HG03025 (cell line): Measurements from ENCODE around the gene TECPR2.
A peak's percentile ranks its signal among the peaks of the same experiment; 100 is the strongest.
"Not testable (repeated sequence)": the region's sequence is repeated elsewhere in the genome, so short reads cannot be mapped to it uniquely, and the experiment has no call there.

ENCODE experiments used
- ATAC-seq: cut with Tn5 transposase; IDR thresholded peaks from one replicate; pipeline ENCODE4 v1.9.1; 2021; ENCODE audit warnings: mild to moderate bottlenecking, moderate library complexity; ENCODE audit not compliant: unreplicated experiment, low FRiP score

The TECPR2 gene

DNA sequence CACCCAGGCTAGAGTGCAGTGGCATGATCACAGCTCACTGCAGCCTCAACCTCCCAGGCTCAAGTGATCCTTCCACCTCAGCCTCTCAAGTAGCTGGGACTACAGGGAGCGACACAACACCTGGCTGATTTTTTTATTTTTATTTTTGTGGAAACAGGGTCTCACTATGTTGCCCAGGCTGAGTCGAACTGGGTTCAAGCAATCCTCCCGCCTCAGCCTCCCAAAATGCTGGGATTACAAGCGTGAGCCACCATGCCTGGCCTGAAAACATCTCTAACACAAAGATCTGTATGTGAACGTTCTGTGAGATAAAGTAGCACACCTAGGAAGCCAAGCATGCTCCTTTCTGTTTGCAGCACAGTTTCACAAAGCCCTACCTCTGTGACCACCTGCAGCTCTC lies 157.0 kb downstream of the TECPR2 start:
- not testable (repeated sequence) for ATAC-seq

DNA sequence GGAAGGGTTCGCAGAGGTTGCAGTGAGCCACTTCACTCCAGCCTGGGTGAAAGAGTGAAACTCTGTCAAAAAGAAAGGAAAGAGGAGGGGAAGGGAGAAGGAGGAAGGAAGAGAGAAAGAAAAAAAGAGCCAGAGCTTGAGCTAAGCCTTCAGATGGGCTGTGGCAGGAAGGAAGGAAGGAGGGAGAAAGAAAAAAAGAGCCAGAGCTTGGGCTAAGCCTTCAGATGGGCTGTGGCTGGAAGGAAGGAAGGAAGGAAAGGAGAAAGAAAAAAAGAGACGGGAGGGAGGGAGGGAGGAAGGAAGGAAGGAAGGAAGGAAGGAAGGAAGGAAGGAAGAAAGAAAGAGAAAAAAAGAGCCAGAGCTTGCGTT lies 160.4 kb downstream of the TECPR2 start:
- no peak for ATAC-seq

DNA sequence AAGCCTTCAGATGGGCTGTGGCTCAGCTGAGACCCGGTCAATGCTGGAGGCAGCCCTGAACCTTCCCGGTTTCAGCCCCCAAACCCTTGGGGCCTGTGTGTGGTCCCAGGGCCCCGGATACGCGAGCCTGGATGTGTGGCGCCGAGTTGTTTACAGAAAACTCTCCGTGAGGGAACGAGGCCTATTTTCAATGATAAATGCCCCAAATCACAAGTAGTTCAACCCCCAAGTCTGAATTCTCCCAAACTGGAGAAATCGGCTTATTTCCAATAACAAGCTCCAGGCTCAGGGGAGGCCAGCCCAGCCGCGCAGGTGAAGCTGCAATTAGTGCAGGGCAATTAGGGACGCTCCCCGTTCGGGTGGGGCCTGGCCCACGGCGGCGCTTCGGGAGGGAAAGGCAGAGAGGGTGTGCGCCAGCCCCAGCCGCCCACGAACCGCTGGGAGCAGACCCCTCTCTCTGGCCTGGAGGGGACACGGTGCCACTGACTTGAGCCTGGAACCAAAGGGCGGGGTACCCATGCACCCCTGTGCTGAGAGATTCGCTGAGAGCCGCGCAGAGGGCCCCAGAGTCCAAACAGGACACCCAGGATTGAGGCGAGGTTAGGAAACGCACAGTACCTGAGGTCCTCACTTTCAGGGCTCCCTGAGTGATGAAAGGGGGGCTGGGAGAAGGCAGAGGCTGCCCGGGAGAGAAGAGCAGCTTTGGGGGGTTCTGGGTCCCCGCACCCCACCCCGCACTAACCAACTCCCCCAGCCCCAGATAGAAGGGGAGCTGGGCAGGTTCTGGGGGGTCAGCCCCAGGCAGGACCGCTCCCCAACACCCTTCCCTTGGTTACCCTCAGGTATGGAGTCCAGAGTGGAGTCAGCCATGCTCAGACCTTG lies 161.1 kb downstream of the TECPR2 start:
- ATAC-seq: peak; percentile 15

DNA sequence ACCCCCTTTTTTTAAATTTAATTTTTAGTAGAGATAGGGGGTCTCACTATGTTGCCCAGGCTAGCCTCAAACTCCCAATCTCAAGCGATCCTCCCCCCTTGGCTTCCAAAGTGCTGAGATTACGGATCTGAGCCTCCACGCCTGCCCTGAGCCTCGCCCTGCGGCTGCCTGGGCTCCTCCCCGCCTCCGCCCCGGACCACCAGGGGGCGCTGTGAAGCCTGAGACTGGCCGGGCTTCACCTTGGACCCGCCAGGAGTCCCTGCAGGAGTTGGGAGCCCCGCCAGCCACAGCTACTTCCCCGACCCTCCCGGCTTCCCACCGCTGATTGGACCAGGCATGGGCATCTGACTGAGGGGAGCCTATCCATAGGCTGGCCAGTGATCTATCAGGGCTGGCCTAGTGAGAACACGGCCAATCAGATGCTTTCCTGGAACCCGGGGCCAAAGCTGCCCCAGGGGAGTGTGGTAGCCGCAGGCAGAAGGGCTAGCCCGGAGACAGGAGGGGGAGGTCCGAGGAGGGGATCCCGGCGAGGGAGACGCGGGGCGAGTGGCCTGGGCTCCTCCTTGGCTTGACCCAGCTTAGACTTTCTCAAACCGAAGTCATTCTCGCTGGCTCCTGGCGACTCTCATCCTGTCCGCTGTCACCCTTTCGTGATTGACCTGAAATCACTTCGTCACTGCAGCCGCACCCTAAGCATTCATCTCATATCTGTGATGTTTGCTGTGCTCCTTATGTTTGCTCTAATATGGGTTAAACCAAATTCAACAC lies 161.9 kb downstream of the TECPR2 start:
- peak; percentile 92 for ATAC-seq

DNA sequence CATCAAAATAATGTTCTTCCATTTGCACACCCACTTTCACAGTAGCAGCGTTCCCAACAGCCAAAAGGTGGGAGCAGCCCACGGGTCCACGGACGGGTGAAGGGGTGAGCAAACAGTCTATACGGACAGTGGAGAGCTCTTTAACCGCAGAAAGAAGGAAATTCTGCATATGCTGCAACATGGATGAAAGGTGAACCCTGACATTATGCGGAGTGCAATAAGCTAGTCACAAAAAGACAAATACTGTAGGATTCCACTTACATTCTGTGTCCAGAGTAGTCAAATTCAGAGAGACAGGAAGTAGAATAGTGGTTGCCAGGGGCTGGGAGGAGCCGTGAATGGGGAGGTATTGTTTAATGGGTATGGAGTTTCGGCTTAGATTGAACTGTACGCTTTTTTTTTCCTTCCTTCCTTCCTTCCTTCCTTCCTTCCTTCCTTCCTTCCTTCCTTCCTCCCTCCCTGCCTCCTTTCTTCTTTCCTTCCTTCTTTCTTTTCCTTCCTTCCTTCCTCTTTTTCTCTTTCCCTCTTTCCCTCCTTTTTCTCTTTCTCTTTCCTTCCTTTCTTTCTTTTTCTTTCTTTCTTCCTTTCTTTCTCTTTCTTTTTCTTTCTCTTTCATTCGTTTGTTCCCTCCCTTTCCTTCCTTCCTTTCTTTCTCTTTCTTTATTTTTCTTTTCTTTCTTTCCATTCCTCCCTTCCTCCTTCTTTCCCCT lies 162.6 kb downstream of the TECPR2 start:
- ATAC-seq: no peak

DNA sequence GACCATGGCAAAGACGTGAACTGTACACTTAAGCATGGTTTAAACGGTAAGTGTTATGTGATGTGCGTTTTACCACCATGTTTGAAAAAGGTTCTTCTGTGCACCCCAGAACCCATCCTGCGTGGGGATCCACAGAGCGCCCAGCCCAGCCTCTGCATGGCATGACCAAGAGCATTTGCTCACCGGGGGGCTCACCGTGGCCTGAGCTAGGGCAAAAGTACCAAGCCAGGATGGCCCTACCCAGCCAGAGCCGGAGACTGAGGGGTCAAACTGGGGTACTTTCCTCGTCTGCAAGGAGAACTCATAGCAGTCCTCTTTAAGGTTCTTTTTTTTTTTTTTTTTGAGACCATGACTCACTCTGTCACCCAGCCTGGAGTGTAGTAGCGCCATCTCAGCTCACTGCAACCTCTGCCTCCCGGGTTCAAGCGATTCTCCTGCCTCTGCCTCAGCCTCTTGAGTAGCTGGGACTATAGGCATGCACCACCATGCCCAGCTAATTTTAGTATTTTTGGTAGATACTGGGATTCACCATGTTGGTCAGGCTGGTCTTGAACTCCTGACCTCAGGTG lies 163.3 kb downstream of the TECPR2 start:
- ATAC-seq: no peak

DNA sequence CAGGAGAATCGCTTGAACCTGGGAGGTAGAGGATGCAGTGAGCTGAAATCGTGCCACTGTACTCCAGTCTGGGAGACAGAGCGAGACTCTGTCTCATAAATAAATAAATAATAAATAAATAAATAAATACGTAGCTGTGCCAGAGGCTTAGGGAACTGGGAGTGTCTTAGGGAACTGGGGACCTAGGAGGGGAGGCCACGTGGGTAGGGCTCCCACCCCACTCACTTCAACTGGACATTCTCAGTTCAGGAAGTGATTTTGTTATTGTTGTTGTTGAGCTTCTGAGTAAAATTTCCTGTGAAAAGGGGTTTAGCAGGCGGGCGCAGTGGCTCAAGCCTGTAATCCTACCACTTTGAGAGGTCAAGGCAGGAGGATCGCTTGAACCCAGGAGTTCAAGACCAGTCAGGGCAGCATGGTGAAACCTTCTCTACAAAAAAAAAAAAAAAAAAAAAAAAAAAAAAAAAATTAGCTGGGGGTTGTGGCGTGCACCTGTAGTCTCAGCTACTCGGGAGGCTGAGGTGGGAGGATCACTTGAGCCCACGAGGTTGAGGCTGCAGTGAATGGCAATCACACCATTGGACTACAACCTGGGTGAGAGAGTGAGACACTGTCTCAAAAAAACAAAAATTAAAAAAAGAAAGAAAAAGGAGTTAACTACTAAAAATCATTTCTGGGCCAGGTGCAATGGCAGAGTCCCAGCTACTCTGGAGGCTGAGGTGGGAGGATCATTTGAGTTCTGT lies 165.9 kb downstream of the TECPR2 start:
- ATAC-seq: no peak

DNA sequence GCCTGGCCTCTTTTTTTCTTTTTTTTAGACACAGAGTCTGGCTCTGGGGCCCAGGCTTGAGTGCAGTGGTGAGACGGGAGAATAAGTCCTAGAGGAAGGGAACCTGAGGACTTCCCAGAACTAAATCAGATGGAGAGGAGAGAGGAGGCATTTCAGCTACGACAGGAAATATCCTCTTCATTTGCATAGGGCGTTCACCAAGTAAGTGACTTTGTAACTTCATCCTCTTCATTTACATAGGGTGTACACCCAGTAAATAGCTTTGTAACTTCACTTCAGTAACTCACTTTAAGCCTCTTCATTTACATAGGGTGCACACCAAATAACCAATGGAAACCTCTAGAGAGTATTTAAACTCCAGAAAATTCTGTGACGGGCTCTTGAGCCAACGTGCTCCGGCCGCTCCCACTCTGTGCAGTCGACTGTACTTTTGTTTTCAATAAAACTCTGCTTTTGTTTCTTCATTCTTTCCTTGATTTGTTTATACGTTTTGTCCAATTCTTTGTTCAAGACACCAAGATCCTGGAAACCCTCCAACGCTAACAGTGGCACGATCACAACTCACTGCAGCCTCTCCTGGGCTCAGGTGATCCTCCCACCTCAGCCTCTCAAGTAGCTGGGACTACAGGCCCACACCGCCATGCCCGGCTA lies 168.2 kb downstream of the TECPR2 start:
- ATAC-seq: no peak

DNA sequence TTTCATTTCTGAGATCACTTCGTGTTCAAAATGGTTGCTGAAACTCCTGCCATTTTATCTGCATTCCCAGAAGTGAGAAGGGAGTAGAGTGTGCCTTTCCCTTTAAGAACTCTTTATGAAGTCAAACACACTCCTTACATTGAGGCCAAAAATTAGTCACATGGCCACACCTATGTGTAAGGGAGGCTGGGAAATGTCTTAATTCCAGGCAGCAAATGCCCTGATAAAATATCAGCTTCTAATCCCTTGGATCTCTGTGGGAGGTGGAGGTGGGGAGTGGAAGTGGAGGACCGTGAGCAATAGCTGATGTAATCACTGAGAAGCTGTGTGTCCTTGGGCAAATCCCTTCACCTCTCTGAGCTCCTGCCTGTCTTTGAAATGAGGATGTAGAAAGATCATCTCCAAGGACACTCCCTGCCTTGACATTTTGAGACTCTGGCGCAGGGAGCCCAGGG lies 169.5 kb downstream of the TECPR2 start:
- no peak for ATAC-seq

DNA sequence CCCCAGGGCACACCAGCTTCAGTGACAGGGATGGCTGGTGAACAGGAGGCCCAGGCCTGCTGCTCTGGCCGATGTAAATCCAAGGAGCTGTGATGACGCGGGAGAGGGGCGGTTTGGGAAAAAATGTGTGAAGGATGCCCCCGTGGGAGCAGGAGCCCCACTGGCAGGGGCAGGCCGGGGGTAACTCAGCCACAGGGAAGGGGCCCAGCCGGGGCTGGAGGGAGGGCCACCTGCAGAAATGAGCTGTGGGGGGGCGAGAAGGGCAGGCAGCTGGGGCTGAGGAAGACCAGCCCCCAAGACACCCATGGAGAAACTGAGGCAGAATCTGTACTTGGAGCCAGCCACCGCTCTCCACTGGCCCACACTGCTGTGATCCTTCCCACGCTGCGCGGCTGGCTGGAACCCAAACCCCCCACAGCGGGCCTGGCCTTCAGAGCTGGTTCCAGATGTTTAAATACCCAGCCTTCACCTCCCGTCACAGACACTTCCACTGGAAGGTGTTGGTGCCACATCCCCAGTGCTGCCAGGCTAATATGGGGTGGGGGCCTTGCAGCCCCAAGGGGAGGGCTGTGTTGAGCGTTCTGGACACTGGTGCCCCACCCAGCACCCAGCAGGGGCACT lies 175.3 kb downstream of the TECPR2 start:
- ATAC-seq: no peak

DNA sequence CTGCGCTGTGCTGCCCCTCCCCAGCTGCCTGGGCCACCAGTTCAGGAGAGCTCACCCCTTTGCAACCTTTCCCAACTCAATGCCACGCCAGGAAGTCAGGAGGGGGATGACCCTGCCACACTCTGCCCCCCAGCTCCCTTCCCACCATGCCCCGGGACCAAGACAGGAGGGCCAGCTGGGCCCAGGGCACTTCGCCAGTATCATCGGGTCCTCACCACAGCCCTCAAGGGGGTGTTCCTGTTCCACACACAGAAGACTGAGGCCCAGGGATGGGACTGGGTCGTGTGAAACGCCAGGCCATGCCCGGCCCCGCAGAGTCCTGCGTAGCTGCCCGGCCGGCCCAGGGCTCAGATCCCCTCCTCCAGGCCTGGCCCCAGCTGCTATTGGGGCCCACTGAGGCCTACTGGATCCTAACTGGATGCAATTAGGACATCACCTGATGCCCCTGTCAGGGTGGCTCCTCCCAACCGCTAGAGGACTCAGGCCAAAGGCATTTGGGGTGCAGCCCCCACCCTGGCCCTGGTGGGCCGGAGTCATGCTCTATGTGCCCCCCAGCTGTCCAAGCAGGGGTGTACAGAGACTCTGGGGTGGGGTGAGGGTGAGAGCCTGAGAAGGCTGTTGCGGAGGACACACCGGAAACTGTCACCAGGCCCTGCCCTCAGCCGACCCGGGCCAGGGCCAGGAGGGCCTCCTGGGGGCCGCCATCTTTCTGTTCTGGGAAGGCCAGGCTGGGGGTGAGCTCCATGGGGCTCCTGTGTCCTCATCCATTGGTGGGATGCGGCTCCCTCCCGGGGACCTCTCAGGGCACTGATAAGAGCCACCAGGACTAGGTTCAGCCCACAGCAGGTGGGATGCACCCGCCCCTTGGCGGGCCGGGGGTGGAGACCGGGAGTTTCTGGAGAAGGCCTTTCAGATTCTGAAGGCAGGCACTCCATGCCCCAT lies 176.1 kb downstream of the TECPR2 start:
- ATAC-seq: no peak

DNA sequence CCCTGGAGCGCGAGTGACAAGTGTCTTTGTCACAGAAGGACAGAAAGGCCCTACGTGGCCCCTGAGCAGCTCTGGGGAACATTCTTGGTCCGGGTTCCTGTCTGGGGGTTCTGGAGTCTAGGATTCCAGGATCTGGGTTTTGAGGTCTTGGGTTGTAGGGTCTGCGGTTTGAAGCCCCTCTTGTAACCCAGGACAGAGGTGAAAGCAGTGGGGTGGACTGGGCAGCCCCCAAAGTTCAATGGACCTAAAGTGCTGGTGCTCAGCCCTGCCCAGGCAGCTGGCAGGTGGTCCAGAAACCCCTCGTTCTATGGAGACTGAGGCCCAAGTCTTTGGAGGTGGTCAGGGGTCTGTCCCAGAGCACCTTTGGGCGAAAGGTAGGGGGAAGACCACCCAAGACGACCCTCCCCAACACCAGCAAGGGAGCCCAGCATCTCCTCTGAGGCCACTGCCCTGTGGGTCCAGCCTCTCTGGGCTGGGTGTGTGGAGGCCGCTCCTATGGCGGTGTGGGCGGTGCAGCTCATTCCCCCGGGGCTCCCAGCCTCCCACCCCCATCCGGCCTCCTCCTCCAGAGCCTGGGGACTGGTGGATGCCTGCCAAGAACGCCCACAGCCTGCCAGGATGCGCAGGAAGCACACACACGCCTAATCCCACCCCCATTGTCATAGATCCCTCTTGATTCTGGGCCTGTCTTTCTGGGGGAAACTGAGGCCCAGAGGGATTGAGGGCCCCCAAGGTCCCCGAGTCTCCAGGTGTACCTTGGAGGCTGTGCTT lies 177.0 kb downstream of the TECPR2 start:
- no peak for ATAC-seq

DNA sequence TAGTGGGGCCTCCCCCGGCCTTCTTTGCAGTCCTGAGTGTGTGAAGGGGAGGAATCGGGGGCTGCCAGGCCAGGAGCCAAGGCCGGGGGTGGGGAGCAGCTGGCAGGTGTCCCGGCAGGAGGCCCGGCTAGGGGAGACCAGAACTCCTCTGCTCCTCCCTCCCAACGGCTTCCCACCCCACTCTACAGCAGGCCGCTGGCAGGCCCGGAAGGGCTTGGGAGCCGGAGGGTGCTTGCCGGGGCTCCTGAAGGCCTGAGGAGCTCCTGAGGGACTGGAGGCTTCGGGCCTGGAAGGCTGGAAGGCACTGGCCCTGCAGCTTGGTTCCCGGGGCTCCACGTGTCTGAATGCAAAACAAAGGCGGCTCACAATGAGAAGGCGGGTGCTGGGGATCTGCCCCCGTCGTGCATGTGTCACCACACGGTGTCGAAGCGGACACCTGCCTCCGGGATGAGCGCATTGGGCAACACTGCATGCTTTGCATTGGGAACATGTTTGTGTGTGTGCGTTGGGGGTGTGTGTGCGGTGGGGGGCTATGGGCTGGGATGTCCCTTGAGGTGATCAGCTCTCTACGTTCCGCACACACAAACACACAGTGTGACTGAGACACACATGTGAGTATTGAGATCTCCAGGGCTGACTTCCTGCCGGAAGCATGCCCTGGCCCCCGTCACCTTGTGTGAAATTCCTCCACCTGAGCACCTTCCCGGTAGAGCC lies 177.7 kb downstream of the TECPR2 start:
- ATAC-seq: no peak

DNA sequence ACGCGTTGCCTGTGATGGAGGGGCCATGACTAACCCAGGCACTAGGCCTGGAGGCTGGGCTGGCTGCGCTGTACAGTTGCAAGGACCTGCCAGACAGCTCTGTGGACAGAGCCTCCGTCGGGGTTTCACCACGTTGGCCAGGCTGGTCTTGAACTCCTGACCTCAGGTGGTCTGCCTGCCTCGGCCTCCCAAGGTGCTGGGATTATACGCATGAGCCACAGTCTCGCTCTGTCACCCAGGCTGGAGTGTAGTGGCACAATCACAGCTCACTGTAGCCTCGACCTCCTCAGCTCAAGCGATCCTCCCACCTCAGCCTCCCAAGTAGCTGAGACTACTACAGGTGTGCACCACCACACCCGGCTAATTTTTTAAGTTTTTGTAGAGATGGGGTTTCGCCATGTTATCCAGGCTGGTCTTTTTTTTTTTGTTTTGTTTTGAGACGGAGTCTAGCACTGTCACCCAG lies 178.3 kb downstream of the TECPR2 start:
- ATAC-seq: not testable (repeated sequence)

DNA sequence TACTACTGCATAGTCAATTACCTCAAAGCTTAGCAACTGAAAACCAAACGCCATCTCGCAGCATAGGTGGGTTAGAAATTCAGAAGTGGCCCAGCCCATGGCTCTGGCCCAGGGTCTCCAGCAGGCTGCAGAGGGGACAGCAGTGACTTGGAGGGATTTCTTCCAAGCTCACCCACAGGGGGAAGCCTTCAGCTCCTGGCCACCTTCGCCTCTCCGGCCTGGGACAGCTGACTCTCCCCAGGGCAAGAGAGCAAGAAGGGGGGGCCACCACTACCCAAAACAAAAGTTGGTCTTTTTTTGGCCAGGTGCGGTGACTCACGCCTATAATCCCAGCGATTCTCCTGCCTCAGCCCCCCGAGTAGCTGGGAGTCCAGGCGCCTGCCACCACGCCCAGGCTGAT lies 179.0 kb downstream of the TECPR2 start:
- ATAC-seq: no peak

DNA sequence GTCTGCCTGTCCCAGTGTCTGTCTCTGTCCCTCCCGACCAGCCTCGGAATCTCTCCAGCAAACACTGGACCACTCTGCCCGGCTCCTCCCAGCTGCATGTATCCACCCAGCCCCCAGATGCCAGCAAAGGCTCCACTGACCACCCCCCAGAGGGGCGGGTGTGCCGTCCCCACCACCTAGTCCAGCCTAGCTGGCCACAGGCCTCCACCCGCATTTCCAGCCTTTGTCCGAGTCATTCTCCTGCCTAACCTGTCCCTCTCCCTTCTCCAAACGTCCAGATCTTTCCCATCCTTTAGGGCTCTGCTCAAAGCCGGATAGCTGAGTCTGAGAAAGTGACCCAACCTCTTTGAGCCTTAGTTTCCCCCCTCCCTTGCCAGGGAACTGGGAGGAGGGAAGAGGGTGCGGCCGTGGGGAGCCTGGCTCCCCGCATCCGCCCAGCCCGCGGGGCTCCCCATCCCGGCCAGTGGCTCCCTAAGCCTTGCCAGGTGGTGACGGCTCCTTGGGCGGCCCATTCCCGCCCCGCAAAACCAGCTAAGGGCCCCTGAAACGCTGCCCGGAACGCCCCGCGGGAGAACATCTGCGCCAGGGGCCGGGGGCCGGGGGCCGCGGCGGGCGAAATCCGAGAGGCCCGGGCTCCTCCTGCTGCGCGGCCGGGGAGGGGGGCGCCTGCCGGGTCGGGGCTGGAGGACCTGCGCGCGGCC lies 181.5 kb downstream of the TECPR2 start:
- ATAC-seq: no peak
